Suprapubic skin (tissue), 4 donors: ENCODE data around the gene GMNN. TPM values are rescaled to one million over a fixed set of nuclear protein-coding genes. Genes with fewer than 3 reads are reported as not detected.

Experiments used
- DNase-seq, 2 donors: peaks; one replicate each; pipeline ENCODE4 v3.0.0-alpha.2; 2019; ENCODE audit warnings: low spot score in 2 of 2
- H3K27ac ChIP-seq: fragments of 200-600 bp; sonication (generic); one replicate; pipeline ENCODE4 v1.5.1; 2019
- H3K27me3 ChIP-seq: fragments of 200-600 bp; sonication (generic); one replicate; pipeline ENCODE4 v1.5.1; 2019
- H3K36me3 ChIP-seq: fragments of 200-600 bp; sonication (generic); one replicate; pipeline ENCODE4 v1.5.1; 2019
- H3K4me1 ChIP-seq: fragments of 200-600 bp; sonication (generic); one replicate; pipeline ENCODE4 v1.5.1; 2019
- H3K4me3 ChIP-seq: fragments of 200-600 bp; sonication (generic); one replicate; pipeline ENCODE4 v1.5.1; 2019; ENCODE audit warnings: mild to moderate bottlenecking
- H3K9me3 ChIP-seq: fragments of 200-600 bp; sonication (generic); one replicate; pipeline ENCODE4 v1.5.1; 2019
- EP300 ChIP-seq: sonication (generic); formaldehyde crosslinking; IDR thresholded peaks from one replicate; pipeline ENCODE4 v1.6.1; 2017; ENCODE audit warnings: antibody characterized with exemption
- POLR2A ChIP-seq, 2 donors: fragments of 450-650 bp; IDR thresholded peaks; one replicate each; pipeline ENCODE4 v1.6.1; 2017; ENCODE audit warnings: antibody characterized with exemption in 2 of 2, mild to moderate bottlenecking in 2 of 2, moderate library complexity in 2 of 2
- POLR2AphosphoS5 ChIP-seq, 3 donors: sonication (generic); formaldehyde crosslinking; IDR thresholded peaks; one replicate each; pipeline ENCODE4 v1.6.1; 2017; ENCODE audit warnings: antibody characterized with exemption in 3 of 3
- WGBS: methylation state at CpG from one replicate; pipeline ENCODE4 v1.1.5; 2018; 5-methylcytosine and 5-hydroxymethylcytosine counted together
- total RNA-seq, 4 donors: library from RNA; depleted of rRNA; stranded (reverse); fragments of >200 nt; gene quantifications; one replicate each; pipeline ENCODE4 v1.1.0, GENCODE V29; 2016
- TF ChIP-seq, protein P1 (sequence below), 2 donors: fragments of 200-600 bp in 1 of 2; fragments of 450-650 bp in 1 of 2; sonication (generic) in 1 of 2; IDR thresholded peaks; one replicate each; pipeline ENCODE4 v1.5.1; 2016 to 2019; ENCODE audit warnings: antibody characterized with exemption in 2 of 2, mild to moderate bottlenecking in 1 of 2, moderate library complexity in 1 of 2

GMNN gene
- total RNA-seq, 4 donors from 2014 or later: 49.6 to 89.6 (median 70.5) TPM

- Histone ChIP-seq H3K36me3 (no peaks in the 10 kb centered on the region), H3K27me3 (no peaks in the 10 kb centered on the region), H3K4me1 (no peaks in the 10 kb centered on the region), H3K27ac (no peak overlapping the region), H3K9me3 (no peaks in the 10 kb centered on the region), H3K4me3 (no peak overlapping the region)
- TF ChIP-seq POLR2A (IDR thresholded peaks at IDR 0.05): no peak
- TF ChIP-seq POLR2AphosphoS5 (IDR thresholded peaks at IDR 0.05): no peak
- no peak for TF ChIP-seq EP300
- TF ChIP-seq, protein P1, sequence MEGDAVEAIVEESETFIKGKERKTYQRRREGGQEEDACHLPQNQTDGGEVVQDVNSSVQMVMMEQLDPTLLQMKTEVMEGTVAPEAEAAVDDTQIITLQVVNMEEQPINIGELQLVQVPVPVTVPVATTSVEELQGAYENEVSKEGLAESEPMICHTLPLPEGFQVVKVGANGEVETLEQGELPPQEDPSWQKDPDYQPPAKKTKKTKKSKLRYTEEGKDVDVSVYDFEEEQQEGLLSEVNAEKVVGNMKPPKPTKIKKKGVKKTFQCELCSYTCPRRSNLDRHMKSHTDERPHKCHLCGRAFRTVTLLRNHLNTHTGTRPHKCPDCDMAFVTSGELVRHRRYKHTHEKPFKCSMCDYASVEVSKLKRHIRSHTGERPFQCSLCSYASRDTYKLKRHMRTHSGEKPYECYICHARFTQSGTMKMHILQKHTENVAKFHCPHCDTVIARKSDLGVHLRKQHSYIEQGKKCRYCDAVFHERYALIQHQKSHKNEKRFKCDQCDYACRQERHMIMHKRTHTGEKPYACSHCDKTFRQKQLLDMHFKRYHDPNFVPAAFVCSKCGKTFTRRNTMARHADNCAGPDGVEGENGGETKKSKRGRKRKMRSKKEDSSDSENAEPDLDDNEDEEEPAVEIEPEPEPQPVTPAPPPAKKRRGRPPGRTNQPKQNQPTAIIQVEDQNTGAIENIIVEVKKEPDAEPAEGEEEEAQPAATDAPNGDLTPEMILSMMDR (IDR thresholded peaks at IDR 0.05): no peak
- no peak for DNase-seq
Observed at GRCh38 chr6:24755279-24755678, 19.5 kb upstream of the GMNN start.

DNA sequence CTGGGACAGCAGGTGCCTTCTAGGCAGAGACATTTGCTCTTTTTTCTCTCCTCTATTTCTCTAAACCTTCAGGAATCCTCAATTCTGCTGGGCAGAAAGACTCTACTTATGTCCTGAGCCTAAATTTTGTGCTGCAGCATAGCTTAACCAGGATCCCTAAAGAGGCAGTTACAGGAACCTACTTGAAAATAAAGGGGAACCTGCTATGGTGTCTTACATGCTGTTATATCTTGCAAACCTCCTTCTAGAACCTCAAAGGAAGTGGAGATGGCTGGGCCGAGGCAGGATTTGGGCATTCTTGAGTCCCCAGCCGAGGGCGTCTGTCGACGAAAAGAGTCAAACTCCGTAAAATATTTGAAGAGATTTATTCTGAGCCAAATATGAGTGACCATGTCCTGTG is 17.1 kb upstream of the GMNN start:
- H3K27me3 ChIP-seq: no peaks in the 10 kb centered on the region
- no peak for DNase-seq
- H3K4me1 ChIP-seq: no peaks in the 10 kb centered on the region
- H3K4me3 ChIP-seq: no peak overlapping the region
- no peak overlapping the region for H3K27ac ChIP-seq
- no peak for TF ChIP-seq POLR2AphosphoS5 (IDR thresholded peaks at IDR 0.05)
- no peak for TF ChIP-seq POLR2A (IDR thresholded peaks at IDR 0.05)
- TF ChIP-seq, protein P1 (IDR thresholded peaks at IDR 0.05): no peak
- no peak for TF ChIP-seq EP300
- WGBS: 91% methylated on average over 6 of the region's 6 CpGs
- H3K9me3 ChIP-seq: no peaks in the 10 kb centered on the region
- no peaks in the 10 kb centered on the region for H3K36me3 ChIP-seq

DNA sequence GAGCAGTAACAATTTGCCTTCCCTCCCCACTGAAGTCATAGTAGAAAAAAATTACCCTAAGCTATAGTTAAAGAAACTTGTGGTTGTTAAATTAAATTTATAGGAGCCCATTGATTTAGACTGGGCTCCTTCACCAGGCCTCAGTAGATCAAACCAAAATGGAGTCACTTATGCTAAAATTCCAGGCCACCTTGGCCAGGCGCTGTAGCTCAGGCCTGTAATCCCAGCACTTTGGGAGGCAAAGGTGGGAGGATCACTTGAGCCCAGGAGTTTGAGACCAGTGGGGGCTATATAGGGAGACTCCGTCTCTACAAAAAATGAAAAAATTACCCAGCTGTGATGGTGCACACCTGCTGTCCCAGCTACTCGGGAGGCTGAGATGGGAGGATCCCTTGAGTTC is 15.0 kb upstream of the GMNN start:
- WGBS: 95% methylated on average over 3 of the region's 3 CpGs
- no peaks in the 10 kb centered on the region for H3K4me1 ChIP-seq
- TF ChIP-seq, protein P1 (IDR thresholded peaks at IDR 0.05): no peak
- TF ChIP-seq POLR2AphosphoS5 (IDR thresholded peaks at IDR 0.05) (no peak), POLR2A (IDR thresholded peaks at IDR 0.05) (no peak), EP300 (no peak)
- no peaks in the 10 kb centered on the region for H3K27me3 ChIP-seq
- no peak overlapping the region for H3K27ac ChIP-seq
- H3K4me3 ChIP-seq: no peak overlapping the region
- H3K9me3 ChIP-seq: no peaks in the 10 kb centered on the region
- DNase-seq: no peak
- no peaks in the 10 kb centered on the region for H3K36me3 ChIP-seq

DNA sequence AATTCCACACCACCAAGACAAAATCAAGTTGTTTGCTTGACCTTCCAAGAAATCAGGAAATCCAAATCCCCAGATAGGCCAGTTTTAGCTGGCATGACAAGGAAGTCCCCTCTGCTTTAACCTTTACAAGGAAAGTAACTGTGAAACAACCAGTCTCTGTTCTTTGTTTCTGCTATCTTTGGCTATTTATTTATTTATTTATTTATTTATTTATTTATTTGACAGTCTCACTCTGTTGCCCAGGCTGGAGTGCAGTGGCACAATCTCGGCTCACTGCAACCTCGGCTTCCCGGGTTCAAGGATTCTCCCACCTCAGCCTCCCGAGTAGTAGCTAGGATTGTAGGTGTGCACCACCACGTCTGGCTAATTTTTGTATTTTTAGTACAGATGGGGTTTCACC is 14.5 kb upstream of the GMNN start:
- no peaks in the 10 kb centered on the region for H3K9me3 ChIP-seq
- H3K4me3 ChIP-seq: no peak overlapping the region
- no peak overlapping the region for H3K27ac ChIP-seq
- H3K36me3 ChIP-seq: no peaks in the 10 kb centered on the region
- H3K27me3 ChIP-seq: no peaks in the 10 kb centered on the region
- 97% methylated on average over 5 of the region's 5 CpGs for WGBS
- TF ChIP-seq, protein P1 (IDR thresholded peaks at IDR 0.05): no peak
- TF ChIP-seq POLR2AphosphoS5 (IDR thresholded peaks at IDR 0.05): no peak
- TF ChIP-seq POLR2A (IDR thresholded peaks at IDR 0.05): no peak
- TF ChIP-seq EP300: no peak
- H3K4me1 ChIP-seq: no peaks in the 10 kb centered on the region
- DNase-seq: no peak

DNA sequence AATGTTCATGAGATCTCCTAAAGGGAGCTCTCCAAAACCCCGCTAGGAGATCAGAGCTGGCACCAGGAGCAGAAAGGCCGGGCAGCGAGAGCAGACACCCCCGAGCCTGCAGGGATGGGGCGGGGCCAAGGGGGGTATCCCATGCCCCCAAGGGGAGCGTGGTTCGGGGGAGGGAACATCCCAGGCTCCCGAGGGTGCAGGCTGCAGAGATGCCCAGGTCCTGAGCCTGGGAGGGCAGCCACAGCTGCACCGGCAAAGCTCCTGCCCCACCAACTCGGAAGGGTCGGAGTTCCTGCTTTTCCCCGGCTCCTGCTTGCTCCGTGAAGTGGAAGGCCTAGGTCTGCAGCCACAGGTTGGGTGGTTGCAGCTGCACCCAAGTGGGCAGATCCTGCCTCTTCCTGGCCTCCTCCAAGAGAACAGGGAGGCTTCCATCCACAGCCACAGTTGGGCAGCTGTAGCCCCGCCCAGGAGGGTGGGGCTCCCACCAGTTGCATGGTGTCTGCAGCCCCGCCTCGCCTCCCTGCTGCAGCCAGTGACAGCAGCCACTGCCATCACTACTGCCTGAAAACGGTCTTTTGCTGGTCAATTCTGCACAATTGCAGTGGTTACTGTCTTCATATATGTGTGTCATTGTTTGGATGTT is 13.4 kb upstream of the GMNN start:
- Histone ChIP-seq H3K4me1 (no peaks in the 10 kb centered on the region), H3K36me3 (no peaks in the 10 kb centered on the region), H3K9me3 (no peaks in the 10 kb centered on the region), H3K27me3 (no peaks in the 10 kb centered on the region), H3K4me3 (no peak overlapping the region), H3K27ac (no peak overlapping the region)
- no peak for DNase-seq
- TF ChIP-seq EP300 (no peak), POLR2A (IDR thresholded peaks at IDR 0.05) (no peak), POLR2AphosphoS5 (IDR thresholded peaks at IDR 0.05) (no peak)
- TF ChIP-seq, protein P1 (IDR thresholded peaks at IDR 0.05): no peak
- WGBS: 94% methylated on average over 9 of the region's 17 CpGs
